ENCODE measurements around the gene MRPL55.

Gene MRPL55

DNA sequence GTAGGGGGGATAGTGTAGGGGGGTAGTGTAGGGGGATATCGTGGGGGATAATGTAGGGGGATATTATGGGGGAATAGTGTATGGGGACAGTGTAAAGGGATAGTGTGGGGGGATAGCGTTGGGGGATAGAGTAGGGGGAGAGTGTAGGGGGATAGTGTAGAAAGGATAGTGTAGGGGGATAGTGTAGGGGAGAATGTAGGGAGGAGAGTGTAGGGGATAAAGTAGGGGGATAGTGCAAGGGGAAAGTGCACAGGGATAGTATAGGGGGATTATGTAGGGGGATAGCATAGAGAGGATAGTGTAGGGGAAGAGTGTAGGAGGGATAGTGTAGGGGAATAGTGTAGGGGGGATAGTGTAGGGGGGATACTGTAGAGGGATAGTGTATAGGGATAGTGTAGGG is 38.9 kb downstream of the MRPL55 start:
- Mint-ChIP-seq H3K27me3 (peaks cover 3% of the 10 kb centered on the region), H3K9me3 (ENCODE audit: low read depth) (no peaks in the 10 kb centered on the region), H3K4me3 (no peak overlapping the region), H3K27ac (no peak overlapping the region), H3K36me3 (no peaks in the 10 kb centered on the region), H3K4me1 (ENCODE audit: low read depth) (peaks cover 1% of the 10 kb centered on the region)

DNA sequence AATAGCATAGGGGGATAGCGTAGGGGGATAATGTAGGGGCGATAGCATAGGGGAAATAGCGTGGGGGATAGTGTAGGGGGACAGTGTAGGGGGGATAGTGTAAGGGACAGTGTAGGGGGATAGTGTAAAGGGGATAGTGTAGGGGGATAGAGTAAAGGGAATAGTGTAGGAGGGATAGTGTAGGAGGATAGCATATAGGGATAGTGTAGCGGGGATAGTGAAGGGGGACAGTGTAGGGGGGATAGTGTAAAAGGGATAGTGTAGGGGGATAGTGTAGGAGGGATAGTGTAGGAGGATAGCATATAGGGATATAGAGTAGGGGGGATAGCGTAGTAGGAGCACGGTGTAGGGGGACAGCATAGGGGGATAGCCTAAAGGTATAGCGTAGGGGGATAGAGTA is 40.7 kb downstream of the MRPL55 start:
- no peaks in the 10 kb centered on the region for H3K4me1 Mint-ChIP-seq (ENCODE audit: low read depth)
- no peak overlapping the region for H3K27ac Mint-ChIP-seq
- peaks cover 3% of the 10 kb centered on the region for H3K27me3 Mint-ChIP-seq
- H3K9me3 Mint-ChIP-seq (ENCODE audit: low read depth): no peaks in the 10 kb centered on the region
- H3K4me3 Mint-ChIP-seq: no peak overlapping the region
- H3K36me3 Mint-ChIP-seq: no peaks in the 10 kb centered on the region

DNA sequence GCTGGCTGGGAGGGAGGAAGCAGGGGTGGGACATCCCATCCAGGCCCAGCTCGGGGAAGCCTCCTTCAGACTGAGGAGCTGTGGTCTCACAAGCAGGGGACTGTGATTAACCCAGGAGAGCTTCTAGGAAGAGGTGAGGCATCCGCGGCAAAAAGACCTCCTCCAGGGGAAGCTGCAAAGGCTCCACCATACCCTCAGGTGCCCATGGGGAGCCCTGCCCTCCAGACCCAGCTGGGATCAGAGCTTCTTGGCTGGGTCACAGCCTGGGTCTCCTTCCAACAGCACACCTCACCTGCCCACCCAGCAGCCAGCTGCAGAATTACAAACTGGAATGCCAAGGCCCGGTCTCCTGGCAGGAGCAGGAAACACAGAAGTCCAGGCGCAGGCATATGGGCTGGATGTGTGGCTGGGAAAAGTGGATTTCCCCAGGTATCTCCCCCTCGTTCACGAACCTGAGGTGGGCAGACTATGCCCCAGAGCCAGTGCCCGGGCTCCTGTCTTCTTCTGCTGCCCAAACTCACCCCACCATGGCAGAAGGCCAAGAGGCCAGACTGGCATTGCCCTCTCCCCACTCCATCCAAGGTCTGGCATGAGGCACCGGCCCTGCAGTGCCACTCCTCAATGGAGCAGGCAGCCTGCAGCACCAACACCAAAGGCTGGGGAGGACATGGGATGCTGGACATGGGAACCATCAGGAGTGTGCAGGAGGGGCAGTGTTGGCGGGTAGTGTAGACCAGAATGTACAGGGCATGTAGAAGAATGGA is 42.0 kb downstream of the MRPL55 start:
- H3K4me3 Mint-ChIP-seq: no peak overlapping the region
- H3K27ac Mint-ChIP-seq: no peak overlapping the region

DNA sequence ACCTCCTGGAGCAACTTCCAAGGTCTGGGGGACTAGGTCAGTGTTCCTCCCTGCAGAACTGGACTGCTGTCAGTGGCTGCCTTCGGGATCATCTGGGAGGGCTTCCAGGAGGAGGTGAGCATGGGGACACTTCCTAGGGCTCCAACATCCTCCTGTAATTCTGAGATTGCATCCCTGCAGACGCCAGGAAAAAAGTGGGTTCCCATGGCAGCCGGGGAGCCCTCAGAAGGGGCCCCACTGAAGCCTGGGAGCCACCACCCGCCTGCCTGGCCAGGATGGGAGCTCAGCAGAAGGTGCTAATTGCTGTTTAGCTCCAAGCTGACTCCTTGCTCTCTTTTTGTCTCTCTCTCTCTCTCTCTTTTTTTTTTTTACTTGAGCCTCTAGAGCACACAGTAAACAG is 42.7 kb downstream of the MRPL55 start:
- H3K27me3 Mint-ChIP-seq: peaks cover 3% of the 10 kb centered on the region
- H3K36me3 Mint-ChIP-seq: no peaks in the 10 kb centered on the region
- H3K4me1 Mint-ChIP-seq (ENCODE audit: low read depth): no peaks in the 10 kb centered on the region
- no peak overlapping the region for H3K4me3 Mint-ChIP-seq
- no peaks in the 10 kb centered on the region for H3K9me3 Mint-ChIP-seq (ENCODE audit: low read depth)
- H3K27ac Mint-ChIP-seq: no peak overlapping the region

More for the DNA sequence above, 42.0 kb downstream of the MRPL55 start:
- H3K36me3 Mint-ChIP-seq: no peaks in the 10 kb centered on the region
- no peaks in the 10 kb centered on the region for H3K9me3 Mint-ChIP-seq (ENCODE audit: low read depth)
- H3K4me1 Mint-ChIP-seq (ENCODE audit: low read depth): no peaks in the 10 kb centered on the region
- H3K27me3 Mint-ChIP-seq: peaks cover 3% of the 10 kb centered on the region

DNA sequence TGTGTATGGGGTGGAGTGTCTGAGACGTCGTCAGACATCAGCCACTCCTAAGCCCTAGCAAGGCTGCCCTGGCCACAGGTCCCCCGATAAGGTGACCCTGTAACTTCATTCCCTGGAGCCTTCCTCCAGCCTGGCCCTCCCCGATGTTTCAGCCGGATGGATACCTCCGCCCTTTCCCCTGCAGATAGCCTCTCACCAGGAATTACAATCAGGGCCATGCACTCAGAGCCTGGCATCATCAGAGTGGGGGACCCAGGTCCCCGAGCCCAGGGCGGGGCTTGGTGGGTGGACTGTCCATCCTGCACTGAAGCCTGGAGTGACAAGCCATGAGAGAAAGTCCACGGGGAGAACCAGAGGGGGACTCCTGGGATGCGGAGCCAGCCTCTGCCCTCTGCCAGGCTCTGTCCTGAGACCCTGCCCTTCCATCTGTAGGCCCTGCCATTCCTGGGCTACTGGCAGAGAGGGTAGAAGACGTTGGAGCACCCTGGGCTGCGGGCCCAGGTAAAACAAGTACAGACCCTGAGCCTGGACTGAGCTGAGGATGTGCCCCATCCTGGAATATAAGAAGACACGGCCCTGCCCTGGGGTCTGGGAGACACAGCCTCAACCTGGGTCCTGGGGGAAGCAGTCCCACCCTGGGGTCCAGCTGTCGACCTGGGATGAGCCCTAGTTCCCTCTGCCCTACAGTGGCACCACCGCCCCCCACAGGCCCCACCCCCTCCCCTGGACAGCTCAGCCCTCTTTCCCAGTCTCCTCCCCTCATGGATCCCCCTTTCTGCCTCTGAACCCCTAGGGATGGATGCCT is 43.4 kb downstream of the MRPL55 start:
- Mint-ChIP-seq H3K9me3 (ENCODE audit: low read depth) (no peaks in the 10 kb centered on the region), H3K4me1 (ENCODE audit: low read depth) (peaks cover 6% of the 10 kb centered on the region), H3K36me3 (no peaks in the 10 kb centered on the region), H3K27me3 (peaks cover 8% of the 10 kb centered on the region), H3K4me3 (no peak overlapping the region), H3K27ac (no peak overlapping the region)

DNA sequence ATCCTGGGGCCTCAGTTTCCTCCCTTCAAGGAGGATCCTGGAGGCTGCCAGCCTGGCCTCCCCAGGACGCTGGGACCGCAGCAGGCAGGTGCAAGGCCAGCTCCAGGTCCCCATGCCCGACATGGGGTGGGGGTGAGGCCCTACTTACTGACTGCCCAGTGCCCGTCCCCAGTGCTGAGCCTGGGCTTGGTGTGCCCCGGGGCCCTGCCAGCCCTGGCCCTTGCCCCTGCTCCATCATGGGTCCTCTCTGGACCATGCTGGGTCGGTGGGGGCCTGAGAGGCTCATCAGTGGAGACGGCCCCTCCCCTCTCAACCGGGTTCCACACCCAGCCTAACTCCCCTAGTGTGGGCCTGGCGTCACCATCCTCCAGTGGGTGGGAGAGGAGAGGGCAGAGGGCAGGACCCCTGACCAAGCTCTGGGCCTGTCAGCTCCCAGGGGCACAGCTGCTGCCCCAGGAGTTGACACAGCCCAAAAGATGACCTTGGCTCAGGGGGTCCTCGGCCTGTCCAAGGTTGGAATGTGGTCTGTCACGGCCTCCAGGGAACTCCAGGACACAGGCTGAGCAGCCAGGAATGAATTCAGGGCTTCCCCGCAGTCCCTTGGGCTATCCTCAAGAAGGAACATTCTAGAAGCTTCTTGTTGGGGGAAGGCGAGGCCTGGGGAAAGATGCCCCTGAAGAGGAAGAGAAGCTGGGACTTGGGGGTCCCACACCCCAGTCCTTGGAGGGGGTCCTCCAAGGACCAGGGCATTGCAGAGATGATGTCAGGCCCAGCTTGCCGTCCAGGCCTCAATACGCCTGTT is 44.2 kb downstream of the MRPL55 start:
- no peaks in the 10 kb centered on the region for H3K9me3 Mint-ChIP-seq (ENCODE audit: low read depth)
- peaks cover 8% of the 10 kb centered on the region for H3K27me3 Mint-ChIP-seq
- H3K4me1 Mint-ChIP-seq (ENCODE audit: low read depth): peaks cover 9% of the 10 kb centered on the region
- H3K27ac Mint-ChIP-seq: no peak overlapping the region
- H3K36me3 Mint-ChIP-seq: no peaks in the 10 kb centered on the region
- no peak overlapping the region for H3K4me3 Mint-ChIP-seq

DNA sequence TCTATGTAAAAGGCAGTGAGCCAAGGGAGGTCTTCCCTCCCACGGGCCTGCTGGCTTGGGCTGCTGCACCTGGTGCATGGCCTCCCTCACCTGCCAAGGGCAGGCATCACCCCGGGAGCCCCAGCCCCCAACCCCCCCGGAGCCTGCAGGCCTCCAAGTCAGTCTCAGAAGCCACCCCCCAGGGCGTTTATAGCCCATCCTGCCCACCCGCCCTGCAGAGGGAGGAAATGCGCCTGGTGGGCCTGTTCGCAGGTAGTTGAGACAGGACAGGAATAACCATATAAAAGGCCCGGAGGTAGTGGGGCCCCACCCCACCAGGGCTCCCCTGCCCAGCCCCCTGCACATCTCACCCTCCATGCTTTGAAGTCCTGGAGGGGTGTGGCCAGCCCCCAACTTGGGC is 44.8 kb downstream of the MRPL55 start:
- Mint-ChIP-seq H3K27me3 (peaks cover 8% of the 10 kb centered on the region), H3K27ac (no peak overlapping the region), H3K9me3 (ENCODE audit: low read depth) (no peaks in the 10 kb centered on the region), H3K4me1 (ENCODE audit: low read depth) (peaks cover 9% of the 10 kb centered on the region), H3K4me3 (no peak overlapping the region), H3K36me3 (no peaks in the 10 kb centered on the region)

DNA sequence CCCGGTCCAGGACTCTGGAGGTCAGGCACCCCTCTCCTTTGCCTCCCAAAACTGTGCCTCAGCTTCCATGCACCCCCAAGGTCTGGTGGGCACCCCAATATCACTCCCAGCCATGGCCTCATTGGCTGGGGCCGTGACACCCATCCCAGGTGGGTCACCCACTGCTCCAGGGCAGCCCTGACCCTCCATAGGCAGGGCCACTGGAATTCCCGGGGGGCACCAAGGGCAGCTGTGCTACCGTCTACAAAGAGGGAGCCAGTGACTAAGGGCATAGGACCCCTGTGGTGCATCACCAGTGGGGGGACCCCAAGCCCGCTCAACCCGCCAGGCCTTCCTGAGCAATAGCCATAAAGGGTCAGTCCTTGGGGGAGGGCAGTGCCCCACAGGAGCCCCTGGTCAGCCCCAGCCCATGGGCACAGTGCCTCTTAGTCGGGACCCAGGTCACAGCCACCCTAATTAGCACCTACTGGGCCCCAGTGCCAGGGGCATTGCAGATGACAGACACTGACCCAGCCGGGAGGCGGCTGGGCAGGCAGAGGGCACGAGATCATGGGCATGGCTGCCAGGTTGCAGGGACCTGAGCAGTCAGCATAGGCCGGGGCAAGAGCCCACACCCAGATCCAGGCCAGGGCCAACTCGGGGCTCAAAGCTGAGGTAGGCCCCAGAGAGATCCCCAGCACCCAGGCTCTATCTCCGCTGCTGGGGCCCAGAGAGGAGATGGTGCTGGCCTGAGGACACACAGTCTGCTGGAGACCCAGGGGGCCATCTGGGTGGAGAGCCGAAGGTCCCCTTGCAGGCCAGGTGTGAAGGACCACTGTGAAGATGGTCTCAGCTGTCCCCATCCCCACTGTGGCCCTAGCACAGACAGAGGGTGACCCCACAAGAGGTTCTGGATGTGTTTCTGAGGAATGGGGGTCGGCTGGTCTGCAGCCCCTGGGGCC is 45.6 kb downstream of the MRPL55 start:
- H3K9me3 Mint-ChIP-seq (ENCODE audit: low read depth): no peaks in the 10 kb centered on the region
- peaks cover 8% of the 10 kb centered on the region for H3K27me3 Mint-ChIP-seq
- no peak overlapping the region for H3K4me3 Mint-ChIP-seq
- peaks cover 9% of the 10 kb centered on the region for H3K4me1 Mint-ChIP-seq (ENCODE audit: low read depth)
- no peak overlapping the region for H3K27ac Mint-ChIP-seq
- no peaks in the 10 kb centered on the region for H3K36me3 Mint-ChIP-seq

DNA sequence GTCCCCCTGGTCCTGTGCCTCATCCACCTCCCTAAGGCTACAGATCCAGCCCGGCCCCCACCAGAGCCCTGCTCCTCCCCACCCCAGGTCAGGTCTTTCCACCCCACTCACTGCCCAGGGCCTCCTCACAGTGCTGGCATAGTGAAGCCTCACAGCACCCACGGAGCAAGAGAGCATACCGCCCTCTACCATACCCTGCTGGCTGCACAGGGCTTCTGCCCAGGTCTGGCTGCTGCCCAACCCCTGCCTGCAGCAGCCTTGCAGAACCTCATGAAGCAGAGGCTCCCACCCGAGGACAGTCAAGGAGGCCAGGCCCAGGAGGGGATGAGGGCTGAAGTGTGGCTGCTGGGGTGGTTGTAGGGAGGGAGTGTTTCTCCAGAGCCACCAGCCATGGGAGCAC is 46.3 kb downstream of the MRPL55 start:
- Mint-ChIP-seq H3K9me3 (ENCODE audit: low read depth) (no peaks in the 10 kb centered on the region), H3K27me3 (peaks cover 13% of the 10 kb centered on the region), H3K4me1 (ENCODE audit: low read depth) (peaks cover 9% of the 10 kb centered on the region), H3K36me3 (no peaks in the 10 kb centered on the region), H3K4me3 (no peak overlapping the region), H3K27ac (no peak overlapping the region)

DNA sequence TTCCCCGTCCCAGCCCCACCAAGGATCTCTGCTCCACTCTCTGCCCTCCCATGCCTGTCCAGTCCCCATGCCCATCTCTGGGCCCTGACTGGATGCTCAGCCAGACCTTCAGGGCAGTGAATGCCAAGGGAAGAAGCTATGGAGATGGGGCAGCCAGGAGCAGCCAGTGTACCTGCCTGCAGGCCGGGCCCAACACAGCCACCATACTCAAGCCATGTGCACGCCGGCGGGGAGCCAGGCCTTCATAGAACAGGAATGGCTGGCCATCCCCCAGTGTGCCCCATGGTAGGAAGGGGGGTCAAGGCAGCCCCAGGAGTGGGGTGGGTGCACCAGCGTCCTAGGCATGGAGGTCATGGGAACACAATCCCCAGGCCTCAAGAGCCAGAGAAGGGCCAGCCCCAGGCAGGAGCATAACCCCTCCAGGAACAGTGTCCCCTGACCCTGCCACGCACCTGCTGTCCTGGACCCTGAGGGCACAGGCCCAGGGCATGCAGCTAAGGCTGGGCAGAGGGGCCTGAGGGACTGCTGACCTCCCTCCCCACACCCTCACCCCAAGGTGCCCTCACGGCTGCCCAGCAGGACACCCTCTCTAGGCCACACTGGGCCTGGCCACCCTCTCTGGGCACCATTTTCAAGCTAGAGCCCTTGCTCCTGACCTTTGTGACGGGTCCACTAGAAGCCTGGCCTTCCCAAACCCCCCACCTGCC is 46.9 kb downstream of the MRPL55 start:
- H3K27ac Mint-ChIP-seq: no peak overlapping the region
- peaks cover 9% of the 10 kb centered on the region for H3K4me1 Mint-ChIP-seq (ENCODE audit: low read depth)
- H3K36me3 Mint-ChIP-seq: no peaks in the 10 kb centered on the region
- peaks cover 13% of the 10 kb centered on the region for H3K27me3 Mint-ChIP-seq
- no peak overlapping the region for H3K4me3 Mint-ChIP-seq
- no peaks in the 10 kb centered on the region for H3K9me3 Mint-ChIP-seq (ENCODE audit: low read depth)

DNA sequence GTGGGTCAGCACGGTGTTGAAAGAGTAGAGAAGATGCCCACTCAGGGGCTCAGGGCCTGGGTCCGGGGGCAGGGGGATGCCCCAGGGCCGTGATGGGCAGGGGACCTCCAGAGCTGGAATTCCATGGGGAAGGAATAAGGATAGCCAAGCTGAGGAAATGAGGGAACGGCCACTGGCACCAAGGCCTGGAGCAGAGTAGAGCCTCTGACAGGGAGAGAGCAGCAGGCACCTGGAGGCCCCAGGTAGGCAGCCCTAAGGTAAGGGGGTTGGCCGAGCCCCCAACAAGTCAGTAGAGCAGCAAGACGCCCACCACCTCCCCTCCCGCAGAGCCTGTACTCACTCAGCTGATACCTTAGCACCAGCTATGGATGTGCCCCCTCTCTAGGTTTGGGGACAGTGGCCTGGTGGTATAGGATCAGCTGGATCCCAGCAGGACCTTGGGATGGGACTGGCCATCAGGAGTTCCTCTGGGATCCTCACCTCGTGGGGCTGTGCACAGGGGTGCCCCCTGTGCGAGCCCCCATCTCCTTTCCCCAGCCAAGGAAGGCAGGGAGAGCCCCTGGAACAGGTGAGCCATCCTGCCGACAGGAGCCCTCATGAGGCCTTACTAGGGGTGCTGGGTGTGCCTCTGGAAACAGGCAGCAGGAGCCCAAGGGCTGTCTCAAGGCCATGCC is 47.6 kb downstream of the MRPL55 start:
- Mint-ChIP-seq H3K36me3 (no peaks in the 10 kb centered on the region), H3K4me3 (peak overlapping the region; percentile 63), H3K4me1 (ENCODE audit: low read depth) (peaks cover 9% of the 10 kb centered on the region), H3K27ac (no peak overlapping the region), H3K27me3 (peaks cover 11% of the 10 kb centered on the region), H3K9me3 (ENCODE audit: low read depth) (no peaks in the 10 kb centered on the region)

DNA sequence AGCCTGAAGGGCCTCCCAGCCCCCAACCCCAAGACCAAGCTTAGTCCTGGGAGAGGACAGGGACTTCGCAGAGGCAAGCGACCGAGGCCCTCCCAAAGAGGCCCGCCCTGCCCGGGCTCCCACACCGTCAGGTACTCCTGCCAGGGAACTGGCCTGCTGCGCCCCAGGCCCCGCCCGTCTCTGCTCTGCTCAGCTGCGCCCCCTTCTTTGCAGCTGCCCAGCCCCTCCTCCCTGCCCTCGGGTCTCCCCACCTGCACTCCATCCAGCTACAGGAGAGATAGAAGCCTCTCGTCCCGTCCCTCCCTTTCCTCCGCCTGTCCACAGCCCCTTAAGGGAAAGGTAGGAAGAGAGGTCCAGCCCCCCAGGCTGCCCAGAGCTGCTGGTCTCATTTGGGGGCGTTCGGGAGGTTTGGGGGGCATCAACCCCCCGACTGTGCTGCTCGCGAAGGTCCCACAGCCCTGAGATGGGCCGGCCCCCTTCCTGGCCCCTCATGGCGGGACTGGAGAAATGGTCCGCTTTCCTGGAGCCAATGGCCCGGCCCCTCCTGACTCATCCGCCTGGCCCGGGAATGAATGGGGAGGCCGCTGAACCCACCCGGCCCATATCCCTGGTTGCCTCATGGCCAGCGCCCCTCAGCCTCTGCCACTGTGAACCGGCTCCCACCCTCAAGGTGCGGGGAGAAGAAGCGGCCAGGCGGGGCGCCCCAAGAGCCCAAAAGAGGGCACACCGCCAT is 48.5 kb downstream of the MRPL55 start:
- Mint-ChIP-seq H3K27ac (no peak overlapping the region), H3K9me3 (ENCODE audit: low read depth) (no peaks in the 10 kb centered on the region), H3K27me3 (peaks cover 11% of the 10 kb centered on the region), H3K4me3 (peak overlapping the region; percentile 63), H3K4me1 (ENCODE audit: low read depth) (peaks cover 9% of the 10 kb centered on the region), H3K36me3 (no peaks in the 10 kb centered on the region)
